ENCODE measurements around the gene ABLIM3.

ABLIM3 gene

DNA sequence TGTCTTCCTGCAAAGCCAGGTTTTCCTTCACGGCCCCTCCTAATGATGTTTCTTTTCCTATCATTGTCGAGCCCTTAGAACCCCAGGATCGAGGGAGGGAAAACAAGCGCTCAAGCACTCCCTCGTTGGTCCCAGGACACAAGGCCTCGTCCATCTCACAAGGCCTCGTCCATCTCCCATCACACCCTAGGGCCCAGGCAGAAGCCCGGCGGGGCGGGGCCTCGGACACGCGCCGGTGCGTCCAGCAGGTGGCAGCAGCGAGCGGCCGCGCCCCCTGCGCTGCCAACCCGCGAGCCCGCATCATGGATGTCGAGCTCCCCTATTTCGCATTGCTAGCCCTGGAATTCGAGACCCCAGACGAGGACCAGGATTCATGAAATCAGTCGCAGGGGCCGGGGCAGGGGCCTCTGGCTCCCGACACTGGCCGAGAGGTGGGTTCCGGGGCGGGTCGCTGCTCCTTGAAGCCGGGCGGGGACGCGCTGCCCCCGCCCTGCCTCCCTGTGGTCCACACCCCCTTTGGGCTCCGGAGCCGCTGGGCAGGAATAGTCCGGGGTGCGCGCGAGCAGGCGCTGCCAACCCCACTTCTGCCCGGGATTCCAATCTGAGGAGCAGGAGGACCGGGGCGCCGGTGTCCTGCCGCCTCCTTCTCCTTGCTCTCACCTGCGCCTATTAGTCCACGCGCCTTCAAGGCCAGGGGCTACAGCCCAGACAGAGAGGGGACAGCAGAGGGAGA lies at the start of gene ABLIM3:
ABLIM3 (plus strand) TSS at position 270 of the 733 bp plus-strand sequence. CDS start 603 bp downstream, outside the sequence.
- DNase-seq (ENCODE audit: low spot score) = peak; percentile 58

GRCh38 chr5:149093625-149094024 lies 47.7 kb upstream of the ABLIM3 start:
- no peak for DNase-seq (ENCODE audit: low spot score)

- DNase-seq (ENCODE audit: low spot score) = no peak
Measured at GRCh38 chr5:149094996-149095395, 46.3 kb upstream of the ABLIM3 start.

- no peak for DNase-seq (ENCODE audit: low spot score)
Measured at GRCh38 chr5:149099920-149100319, 41.4 kb upstream of the ABLIM3 start.

- no peak for DNase-seq (ENCODE audit: low spot score)
Measured at GRCh38 chr5:149100331-149100730, 41.0 kb upstream of the ABLIM3 start.

- DNase-seq (ENCODE audit: low spot score) = no peak
Measured at GRCh38 chr5:149108651-149109280, 32.5 kb upstream of the ABLIM3 start.

DNA sequence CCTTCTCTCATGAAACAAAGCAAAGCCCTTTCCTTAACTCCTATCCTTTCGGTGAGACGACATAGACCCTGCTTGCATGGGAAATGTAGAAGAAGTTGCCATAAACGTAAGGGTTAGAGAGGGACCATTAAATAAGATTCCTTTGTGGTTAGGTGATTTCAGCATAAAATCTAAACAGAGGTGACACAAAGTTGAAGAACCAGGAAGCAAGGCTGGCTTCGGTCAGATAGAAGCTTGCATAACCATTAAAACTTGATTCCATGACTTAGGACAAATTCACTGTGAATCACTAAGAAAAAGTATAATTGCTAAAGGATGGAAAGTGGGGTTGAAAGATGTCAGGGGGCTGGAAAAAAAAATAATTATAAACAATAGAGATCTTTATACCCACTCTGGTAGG lies 30.9 kb upstream of the ABLIM3 start:
- DNase-seq (ENCODE audit: low spot score) = no peak

DNA sequence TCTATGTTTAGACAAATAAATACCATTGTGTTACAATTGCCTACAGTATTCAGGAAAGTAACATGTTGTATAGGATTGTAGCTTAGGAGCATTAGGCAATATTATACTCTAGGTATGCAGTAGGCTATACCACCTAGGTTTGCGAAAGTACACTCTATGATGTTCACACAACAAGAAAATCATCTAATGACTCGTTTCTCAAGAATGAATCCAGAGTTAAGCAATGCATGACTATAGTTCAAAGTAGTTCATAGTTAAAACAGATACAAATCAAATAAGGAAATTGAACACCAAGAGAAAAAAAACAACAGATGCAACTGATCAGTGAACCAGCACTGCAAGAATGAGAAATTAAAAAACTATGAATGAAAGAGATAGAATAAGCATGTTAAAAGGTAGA lies 27.6 kb upstream of the ABLIM3 start:
- DNase-seq (ENCODE audit: low spot score) = no peak

DNA sequence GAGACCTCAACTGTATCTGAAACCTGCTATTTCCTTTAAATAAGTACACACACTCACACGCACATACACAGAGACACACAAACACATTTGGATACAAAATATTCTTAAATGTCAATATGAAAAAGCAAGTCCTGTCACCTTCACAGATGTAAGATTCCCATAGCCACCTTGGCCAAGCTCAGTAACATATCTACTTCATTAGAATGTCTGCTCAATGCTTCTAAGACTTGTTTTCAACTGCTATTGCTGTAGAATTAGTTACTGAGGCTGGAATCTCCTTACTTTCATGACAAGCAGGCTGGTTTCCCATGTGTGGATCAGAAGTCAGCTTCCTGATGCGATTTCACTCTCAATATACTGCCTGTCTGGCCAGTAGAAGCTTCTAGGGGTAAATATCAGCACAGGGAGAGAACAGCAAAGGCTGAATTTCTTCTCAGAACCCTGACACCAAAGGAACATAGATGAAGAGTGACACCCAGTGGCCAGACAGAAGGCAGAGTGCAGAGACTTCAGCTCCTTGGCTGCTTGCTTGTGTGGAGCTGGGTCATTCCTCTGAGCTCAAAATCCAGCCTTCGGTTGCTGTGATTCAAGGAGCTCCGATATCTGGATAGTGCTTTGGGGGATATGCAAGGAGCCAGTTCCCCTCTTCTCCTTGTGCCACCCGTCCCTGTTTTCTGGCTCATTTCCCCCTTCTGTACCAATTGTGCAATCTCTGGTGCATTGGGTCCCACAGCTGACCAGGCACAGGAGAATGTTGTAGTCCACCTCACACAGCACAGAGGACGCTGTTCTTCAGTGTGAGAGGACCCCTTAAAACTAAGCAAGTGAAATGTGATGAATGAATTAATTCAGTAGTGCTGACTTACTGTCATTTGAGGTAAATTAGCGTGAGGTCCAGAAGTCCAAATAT lies 26.6 kb upstream of the ABLIM3 start:
- DNase-seq (ENCODE audit: low spot score) = peak; percentile 45

- DNase-seq (ENCODE audit: low spot score) = no peak
Measured at GRCh38 chr5:149117970-149118369, 23.3 kb upstream of the ABLIM3 start.

GRCh38 chr5:149118463-149118862 lies 22.8 kb upstream of the ABLIM3 start:
- DNase-seq (ENCODE audit: low spot score) = no peak

DNA sequence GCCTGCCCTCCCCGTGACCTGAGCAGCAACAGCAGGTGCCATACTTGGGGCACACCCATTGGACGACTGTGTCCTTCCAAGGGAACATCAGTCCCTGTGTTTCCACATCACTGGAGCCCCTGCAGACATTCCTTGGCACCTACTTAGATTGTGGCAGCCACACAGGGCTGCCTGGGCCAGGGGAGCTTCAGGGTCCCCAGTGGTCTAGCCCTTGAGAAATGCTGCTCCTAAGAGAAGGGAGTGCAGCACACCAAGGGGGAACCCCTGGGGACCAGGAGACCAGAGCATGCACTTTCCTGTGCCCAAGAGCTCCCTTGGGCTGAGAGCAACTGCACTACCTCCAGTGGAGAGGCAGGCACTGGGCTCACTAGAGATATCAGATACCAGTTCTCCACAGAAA lies 20.1 kb upstream of the ABLIM3 start:
- no peak for DNase-seq (ENCODE audit: low spot score)

DNA sequence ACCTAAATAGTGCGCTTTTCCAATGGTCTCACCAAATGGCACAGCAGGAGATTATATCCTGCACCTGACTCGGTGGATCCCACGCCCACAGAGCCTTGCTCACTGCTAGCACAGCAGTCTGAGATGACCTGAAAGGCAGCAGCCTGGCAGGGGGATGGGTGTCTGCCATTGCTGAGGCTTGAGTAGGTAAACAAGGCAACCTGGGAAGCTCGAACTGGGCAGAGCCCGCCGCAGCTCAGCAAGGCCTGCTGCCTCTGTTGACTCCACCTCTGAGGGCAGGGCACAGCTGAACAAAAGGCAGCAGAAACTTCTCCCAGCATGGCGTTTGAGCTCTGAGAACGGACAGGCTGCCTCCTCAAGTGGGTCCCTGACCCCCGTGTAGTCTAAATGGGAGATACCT lies 18.1 kb upstream of the ABLIM3 start:
- no peak for DNase-seq (ENCODE audit: low spot score)

GRCh38 chr5:149125386-149125891 lies 15.9 kb upstream of the ABLIM3 start:
- DNase-seq (ENCODE audit: low spot score) = no peak

DNA sequence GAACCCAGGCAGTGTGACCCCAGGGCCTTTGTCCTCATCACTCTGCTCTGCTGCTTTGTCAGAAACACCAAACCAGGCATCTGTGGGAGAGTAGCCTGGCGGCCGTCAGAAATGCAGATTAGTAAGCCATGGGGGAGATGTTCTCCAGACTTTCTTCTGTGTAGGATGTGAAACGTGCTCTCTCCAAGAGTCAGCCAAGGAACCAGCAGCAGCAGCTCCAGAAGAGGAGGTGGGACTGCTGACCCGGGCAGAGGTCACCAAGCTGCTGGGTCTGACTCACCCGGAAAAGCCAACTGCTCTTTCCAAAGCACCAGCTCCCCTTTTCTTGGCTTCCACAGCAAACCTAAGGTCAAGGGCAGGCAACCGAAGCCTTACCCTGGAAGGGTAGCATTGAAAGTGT lies 14.4 kb upstream of the ABLIM3 start:
- no peak for DNase-seq (ENCODE audit: low spot score)

GRCh38 chr5:149127394-149127955 lies 13.8 kb upstream of the ABLIM3 start:
- no peak for DNase-seq (ENCODE audit: low spot score)

GRCh38 chr5:149128023-149128875 lies 13.0 kb upstream of the ABLIM3 start:
- no peak for DNase-seq (ENCODE audit: low spot score)

DNA sequence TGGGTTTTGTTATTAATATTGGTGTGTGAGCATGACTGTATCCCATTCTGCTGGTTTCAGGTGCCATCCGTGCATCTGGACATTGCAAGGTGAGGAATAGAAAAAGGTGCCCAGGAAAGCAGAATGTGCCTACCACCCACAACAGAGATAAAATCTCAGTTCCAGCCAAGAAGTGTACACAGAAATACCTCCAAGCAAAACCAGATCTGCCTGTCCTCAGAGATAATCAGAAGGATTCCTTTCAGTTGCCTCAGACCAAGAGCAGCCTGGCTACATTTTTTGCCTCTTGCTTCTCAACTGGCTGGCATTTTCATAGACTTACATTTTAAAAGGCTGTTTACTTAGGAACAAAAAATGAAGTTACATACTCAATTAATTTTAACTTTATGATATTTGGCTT lies 12.1 kb upstream of the ABLIM3 start:
- no peak for DNase-seq (ENCODE audit: low spot score)

GRCh38 chr5:149130121-149130914 lies 11.0 kb upstream of the ABLIM3 start:
- DNase-seq (ENCODE audit: low spot score) = no peak

DNA sequence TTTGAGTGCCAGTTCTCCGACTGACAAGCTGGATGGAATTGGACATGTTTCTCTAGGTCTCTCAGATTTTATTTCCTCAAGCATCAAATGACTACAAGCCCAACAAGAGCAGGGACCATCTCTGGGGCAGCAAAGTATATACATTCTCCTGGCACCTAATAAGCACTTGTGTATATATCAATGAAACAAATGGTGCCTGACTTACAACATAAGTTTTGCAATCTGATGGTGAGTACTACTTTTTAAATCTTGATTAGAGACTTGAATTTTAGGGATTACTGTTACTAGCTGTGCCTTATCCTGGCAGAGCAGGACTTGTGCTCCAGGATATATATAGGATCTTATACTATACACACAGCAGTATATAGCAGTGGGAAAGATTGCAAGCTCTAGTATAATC lies 8.8 kb upstream of the ABLIM3 start:
- no peak for DNase-seq (ENCODE audit: low spot score)
